GM19043 (cell line): ENCODE measurements around the gene TMEM217.
"Not testable (repeated sequence)": the region's sequence is repeated elsewhere in the genome, so short reads cannot be mapped to it uniquely, and the experiment has no call there.

Source experiments
- ATAC-seq: cut with Tn5 transposase; IDR thresholded peaks from one replicate; pipeline ENCODE4 v1.9.1; 2021; ENCODE audit warnings: low read depth; ENCODE audit not compliant: unreplicated experiment

The TMEM217 gene

GRCh38 chr6:37221585-37222124 is 36.3 kb downstream of the TMEM217 start:
- no peak for ATAC-seq

- ATAC-seq, result no peak
Observed at GRCh38 chr6:37218511-37218910, 39.4 kb downstream of the TMEM217 start.

- ATAC-seq, result no peak
Observed at GRCh38 chr6:37218061-37218460, 39.9 kb downstream of the TMEM217 start.

- no peak for ATAC-seq
Observed at GRCh38 chr6:37212268-37212667, 45.7 kb downstream of the TMEM217 start.

- ATAC-seq, result no peak
Observed at GRCh38 chr6:37210313-37210968, 47.5 kb downstream of the TMEM217 start.

GRCh38 chr6:37209461-37210205 is 48.3 kb downstream of the TMEM217 start:
- no peak for ATAC-seq

GRCh38 chr6:37208793-37209192 is 49.2 kb downstream of the TMEM217 start:
- no peak for ATAC-seq

- ATAC-seq, result no peak
Observed at GRCh38 chr6:37207903-37208456, 50.0 kb downstream of the TMEM217 start.

- ATAC-seq, result no peak
Observed at GRCh38 chr6:37206622-37207021, 51.3 kb downstream of the TMEM217 start.

GRCh38 chr6:37205997-37206340 is 52.0 kb downstream of the TMEM217 start:
- ATAC-seq, result no peak

- ATAC-seq, result no peak
Observed at GRCh38 chr6:37205175-37205996, 52.6 kb downstream of the TMEM217 start.

GRCh38 chr6:37204014-37204751 is 53.8 kb downstream of the TMEM217 start:
- ATAC-seq, result no peak

GRCh38 chr6:37202788-37203491 is 55.0 kb downstream of the TMEM217 start:
- no peak for ATAC-seq

- ATAC-seq, result no peak
Observed at GRCh38 chr6:37201726-37202125, 56.2 kb downstream of the TMEM217 start.

- no peak for ATAC-seq
Observed at GRCh38 chr6:37200085-37200484, 57.9 kb downstream of the TMEM217 start.

- not testable (repeated sequence) for ATAC-seq
Observed at GRCh38 chr6:37196451-37196850, 61.5 kb downstream of the TMEM217 start.

GRCh38 chr6:37194886-37195285 is 63.1 kb downstream of the TMEM217 start:
- ATAC-seq, result not testable (repeated sequence)

GRCh38 chr6:37192666-37193065 is 65.3 kb downstream of the TMEM217 start:
- ATAC-seq, result no peak

- no peak for ATAC-seq
Observed at GRCh38 chr6:37190159-37190535, 67.8 kb downstream of the TMEM217 start.
